Activated B cell treated with CpG ODN at 0.5 μM for 24 hours (primary cell): ENCODE results near the gene MAD1L1. TPM values are rescaled to one million over a fixed set of nuclear protein-coding genes. Genes with fewer than 3 reads are reported as not detected.

Experiments used
- ATAC-seq: fragments of 200-7000 bp; cut with Tn5 transposase; one replicate; pipeline ENCODE4 v1.10.0; 2021; ENCODE audit warnings: low read depth, mild to moderate bottlenecking, moderate library complexity
- CTCF ChIA-PET: fragments of 350-600 bp; sonication (Branson Sonifier 250); formaldehyde crosslinking; loops from one replicate; lab custom pipeline; 2021; ENCODE audit warnings: antibody characterized with exemption; lab: Charles Lee
- POLR2A ChIA-PET: fragments of 350-600 bp; sonication (Branson Sonifier 250); formaldehyde crosslinking; loops from one replicate; lab custom pipeline; 2021; ENCODE audit warnings: antibody characterized with exemption; lab: Charles Lee
- DNase-seq: peaks from one replicate; pipeline ENCODE4 v3.0.0; 2022
- H3K27ac Mint-ChIP-seq: one replicate; pipeline ENCODE4 v1.8.0; 2020; ENCODE audit warnings: mixed read lengths
- H3K27me3 Mint-ChIP-seq: one replicate; pipeline ENCODE4 v1.8.0; 2021; ENCODE audit warnings: mixed read lengths
- H3K36me3 Mint-ChIP-seq: one replicate; pipeline ENCODE4 v1.8.0; 2021; ENCODE audit warnings: low read depth, mixed read lengths
- H3K4me1 Mint-ChIP-seq: one replicate; pipeline ENCODE4 v1.8.0; 2021; ENCODE audit warnings: mixed read lengths
- H3K4me3 Mint-ChIP-seq: one replicate; pipeline ENCODE4 v1.8.0; 2020; ENCODE audit warnings: mild to moderate bottlenecking, mixed read lengths
- H3K9me3 Mint-ChIP-seq: one replicate; pipeline ENCODE4 v1.8.0; 2020; ENCODE audit warnings: mixed read lengths
- intact Hi-C: fragments of 100-400 bp; cut with micrococcal nuclease; formaldehyde crosslinking; loops from one replicate; pipeline ENCODE4 v1.15.1; 2024
- total RNA-seq: library from RNA; stranded (reverse); gene quantifications from 2 replicates; pipeline ENCODE4 v1.2.3, GENCODE V29; 2022
- TF ChIP-seq, protein P1 (sequence below): fragments of 200-600 bp; IDR thresholded peaks from one replicate; pipeline ENCODE4 v1.8.0; 2022; ENCODE audit warnings: antibody characterized with exemption, mild to moderate bottlenecking

Gene MAD1L1
- total RNA-seq, 1 donor from 2014 or later = 54.6 TPM

DNA sequence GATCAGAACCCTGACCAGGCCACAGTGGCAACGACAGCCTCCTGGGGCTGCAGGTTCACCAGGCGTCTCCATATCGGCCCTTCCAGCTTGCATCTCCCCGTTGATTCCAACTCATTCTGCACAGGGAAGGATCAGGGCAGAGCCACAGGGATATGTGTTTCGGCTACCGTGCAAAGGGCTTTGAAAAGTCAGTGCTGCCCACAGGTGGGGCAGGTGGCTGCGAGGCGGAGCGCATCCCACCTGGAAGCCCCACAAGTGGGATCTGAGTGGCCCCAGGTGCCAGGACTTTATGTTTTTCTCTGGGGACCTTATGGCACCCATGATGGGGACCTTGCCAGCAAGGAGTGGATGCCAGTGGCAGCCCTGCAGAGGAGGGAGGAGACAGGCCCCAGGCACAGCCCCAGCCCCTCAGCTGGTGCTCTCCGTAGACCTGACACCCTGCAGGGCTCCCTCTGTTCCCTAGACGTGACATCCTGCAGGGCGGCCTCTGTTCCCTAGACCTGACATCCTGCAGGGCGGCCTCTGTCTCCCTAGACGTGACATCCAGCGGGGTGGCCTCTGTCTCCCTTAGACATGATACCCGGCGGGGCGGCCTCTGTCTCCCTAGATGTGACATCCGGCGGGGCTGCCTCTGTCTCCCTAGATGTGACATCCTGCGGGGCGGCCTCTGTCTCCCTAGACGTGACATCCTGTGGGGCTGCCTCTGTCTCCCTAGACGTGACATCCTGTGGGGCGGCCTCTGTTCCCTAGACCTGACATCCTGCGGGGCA, 373.3 kb downstream of the MAD1L1 start:
- TF ChIP-seq, protein P1, sequence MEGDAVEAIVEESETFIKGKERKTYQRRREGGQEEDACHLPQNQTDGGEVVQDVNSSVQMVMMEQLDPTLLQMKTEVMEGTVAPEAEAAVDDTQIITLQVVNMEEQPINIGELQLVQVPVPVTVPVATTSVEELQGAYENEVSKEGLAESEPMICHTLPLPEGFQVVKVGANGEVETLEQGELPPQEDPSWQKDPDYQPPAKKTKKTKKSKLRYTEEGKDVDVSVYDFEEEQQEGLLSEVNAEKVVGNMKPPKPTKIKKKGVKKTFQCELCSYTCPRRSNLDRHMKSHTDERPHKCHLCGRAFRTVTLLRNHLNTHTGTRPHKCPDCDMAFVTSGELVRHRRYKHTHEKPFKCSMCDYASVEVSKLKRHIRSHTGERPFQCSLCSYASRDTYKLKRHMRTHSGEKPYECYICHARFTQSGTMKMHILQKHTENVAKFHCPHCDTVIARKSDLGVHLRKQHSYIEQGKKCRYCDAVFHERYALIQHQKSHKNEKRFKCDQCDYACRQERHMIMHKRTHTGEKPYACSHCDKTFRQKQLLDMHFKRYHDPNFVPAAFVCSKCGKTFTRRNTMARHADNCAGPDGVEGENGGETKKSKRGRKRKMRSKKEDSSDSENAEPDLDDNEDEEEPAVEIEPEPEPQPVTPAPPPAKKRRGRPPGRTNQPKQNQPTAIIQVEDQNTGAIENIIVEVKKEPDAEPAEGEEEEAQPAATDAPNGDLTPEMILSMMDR = no peak
- Mint-ChIP-seq H3K27ac (no peak overlapping the region), H3K4me1 (peaks cover 10% of the 10 kb centered on the region), H3K36me3 (peaks cover 9% of the 10 kb centered on the region), H3K4me3 (no peak overlapping the region), H3K9me3 (no peaks in the 10 kb centered on the region), H3K27me3 (no peaks in the 10 kb centered on the region)
- ATAC-seq (no peak), DNase-seq (no peak)
- ChIA-PET CTCF (no interaction called here), POLR2A (no interaction called here)
- intact Hi-C loops = no loop called here

- Mint-ChIP-seq H3K4me1 (peaks cover 10% of the 10 kb centered on the region), H3K9me3 (no peaks in the 10 kb centered on the region), H3K27ac (no peak overlapping the region), H3K36me3 (peaks cover 9% of the 10 kb centered on the region), H3K27me3 (no peaks in the 10 kb centered on the region), H3K4me3 (no peak overlapping the region)
- TF ChIP-seq, protein P1 = no peak
- DNase-seq (no peak), ATAC-seq (no peak)
- POLR2A ChIA-PET = no interaction called here
- CTCF ChIA-PET = no interaction called here
- intact Hi-C loops = no loop called here
These were observed 374.1 kb downstream of the MAD1L1 start for GRCh38 chr7:1858435-1859265.

- H3K9me3 Mint-ChIP-seq = no peaks in the 10 kb centered on the region
- peaks cover 9% of the 10 kb centered on the region for H3K36me3 Mint-ChIP-seq
- TF ChIP-seq, protein P1 = no peak
- ChIA-PET CTCF (no interaction called here), POLR2A (no interaction called here)
- no peaks in the 10 kb centered on the region for H3K27me3 Mint-ChIP-seq
- no peak for DNase-seq
- peaks cover 7% of the 10 kb centered on the region for H3K4me1 Mint-ChIP-seq
- no peak overlapping the region for H3K4me3 Mint-ChIP-seq
- ATAC-seq = no peak
- H3K27ac Mint-ChIP-seq = no peak overlapping the region
- intact Hi-C loops = no loop called here
These were observed 375.0 kb downstream of the MAD1L1 start for GRCh38 chr7:1857487-1858421.

- CTCF ChIA-PET = no interaction called here
- TF ChIP-seq, protein P1 = no peak
These were observed 375.8 kb downstream of the MAD1L1 start for GRCh38 chr7:1856888-1857441.

More at GRCh38 chr7:1856888-1857441, 375.8 kb downstream of the MAD1L1 start:
- no peaks in the 10 kb centered on the region for H3K9me3 Mint-ChIP-seq
- POLR2A ChIA-PET = no interaction called here
- intact Hi-C loops = no loop called here
- no peak overlapping the region for H3K4me3 Mint-ChIP-seq
- H3K36me3 Mint-ChIP-seq = peaks cover 9% of the 10 kb centered on the region
- DNase-seq = no peak
- ATAC-seq = no peak
- no peaks in the 10 kb centered on the region for H3K27me3 Mint-ChIP-seq
- no peak overlapping the region for H3K27ac Mint-ChIP-seq
- H3K4me1 Mint-ChIP-seq = no peaks in the 10 kb centered on the region
